Vagina (tissue), 2 donors: Measurements from ENCODE around the gene OMA1. TPM values are rescaled to one million over a fixed set of nuclear protein-coding genes. Genes with fewer than 3 reads are reported as not detected.

ENCODE experiments used
- DNase-seq, 2 donors: peaks; one replicate each; pipeline ENCODE4 v3.0.0-alpha.2; 2017; ENCODE audit errors: extremely low spot score in 2 of 2
- H3K27ac ChIP-seq: fragments of 200-600 bp; sonication (generic); one replicate; pipeline ENCODE4 v1.5.1; 2019
- H3K27me3 ChIP-seq: fragments of 200-600 bp; sonication (generic); one replicate; pipeline ENCODE4 v1.5.1; 2019
- H3K36me3 ChIP-seq, 2 donors: fragments of 200-600 bp; sonication (generic); one replicate each; pipeline ENCODE4 v1.5.1; 2017 to 2019
- H3K4me1 ChIP-seq: fragments of 200-600 bp; sonication (generic); one replicate; pipeline ENCODE4 v1.5.1; 2019
- H3K4me3 ChIP-seq, 2 donors: fragments of 200-600 bp; sonication (generic); 1 replicate in 1 of 2; 2 replicates in 1 of 2; pipeline ENCODE4 v1.5.1; 2016 to 2019
- H3K9me3 ChIP-seq: fragments of 200-600 bp; sonication (generic); one replicate; pipeline ENCODE4 v1.5.1; 2019
- CTCF ChIP-seq, 3 experiments: fragments of 450-650 bp in 2 of 3; fragments of 200-600 bp in 1 of 3; sonication (generic) in 1 of 3; IDR thresholded peaks; one replicate each; pipeline ENCODE4 v1.5.1; 2017 to 2019; ENCODE audit warnings: antibody characterized with exemption in 3 of 3, mild to moderate bottlenecking in 2 of 3, moderate library complexity in 2 of 3
- POLR2A ChIP-seq, 2 donors: fragments of 450-650 bp; IDR thresholded peaks; one replicate each; pipeline ENCODE4 v1.6.1; 2017; ENCODE audit warnings: antibody characterized with exemption in 2 of 2, mild to moderate bottlenecking in 2 of 2, moderate library complexity in 2 of 2
- POLR2AphosphoS5 ChIP-seq, 2 donors: sonication (generic); formaldehyde crosslinking; IDR thresholded peaks; one replicate each; pipeline ENCODE4 v1.9.0; 2017; ENCODE audit warnings: antibody characterized with exemption in 2 of 2, mild to moderate bottlenecking in 2 of 2, low read depth in 1 of 2; ENCODE audit not compliant: insufficient read depth in 1 of 2
- intact Hi-C: fragments of 100-400 bp; cut with DNase I; formaldehyde crosslinking; loops from one replicate; pipeline ENCODE4 v1.15.1; 2023
- total RNA-seq: library from RNA; depleted of rRNA; stranded (reverse); fragments of >200 nt; gene quantifications from one replicate; pipeline ENCODE4 v1.2.3, GENCODE V29; 2016

OMA1 gene
- total RNA-seq, 1 donor from 2014 or later = 19.9 TPM

- DNase-seq = peak in 1 of 2 donors; percentile 74
These were observed 80.5 kb downstream of the OMA1 start for GRCh38 chr1:58465825-58466629.

GRCh38 chr1:58465176-58465575 is 81.3 kb downstream of the OMA1 start:
- TF ChIP-seq POLR2A (IDR thresholded peaks at IDR 0.05) (no peak), POLR2AphosphoS5 (IDR thresholded peaks at IDR 0.05; ENCODE audit: insufficient read depth in 1 of 2, low read depth in 1 of 2) (no peak), CTCF (IDR thresholded peaks at IDR 0.05) (no peak)
- no peaks in the 10 kb centered on the region for H3K9me3 ChIP-seq
- no peak overlapping the region for H3K27ac ChIP-seq
- DNase-seq = peak in 1 of 2 donors; percentile 74
- intact Hi-C loops = no loop called here
- H3K27me3 ChIP-seq = no peaks in the 10 kb centered on the region
- no peaks in the 10 kb centered on the region for H3K4me1 ChIP-seq
- no peaks in the 10 kb centered on the region for H3K36me3 ChIP-seq
- H3K4me3 ChIP-seq = no peak overlapping the region

More at GRCh38 chr1:58465825-58466629, 80.5 kb downstream of the OMA1 start:
- no peaks in the 10 kb centered on the region for H3K36me3 ChIP-seq
- H3K27me3 ChIP-seq = no peaks in the 10 kb centered on the region
- no peaks in the 10 kb centered on the region for H3K4me1 ChIP-seq
- no peak overlapping the region for H3K4me3 ChIP-seq
- intact Hi-C loops = no loop called here
- TF ChIP-seq POLR2A (IDR thresholded peaks at IDR 0.05) (no peak), CTCF (IDR thresholded peaks at IDR 0.05) (no peak), POLR2AphosphoS5 (IDR thresholded peaks at IDR 0.05; ENCODE audit: insufficient read depth in 1 of 2, low read depth in 1 of 2) (no peak)
- H3K9me3 ChIP-seq = no peaks in the 10 kb centered on the region
- no peak overlapping the region for H3K27ac ChIP-seq

GRCh38 chr1:58460469-58460868 is 86.1 kb downstream of the OMA1 start:
- H3K27me3 ChIP-seq = no peaks in the 10 kb centered on the region
- H3K4me3 ChIP-seq = no peak overlapping the region
- H3K4me1 ChIP-seq = no peaks in the 10 kb centered on the region
- DNase-seq = peak in 1 of 2 donors; percentile 6
- intact Hi-C loops = no loop called here
- H3K36me3 ChIP-seq = no peaks in the 10 kb centered on the region
- H3K27ac ChIP-seq = no peak overlapping the region
- TF ChIP-seq POLR2AphosphoS5 (IDR thresholded peaks at IDR 0.05; ENCODE audit: insufficient read depth in 1 of 2, low read depth in 1 of 2) (no peak), CTCF (IDR thresholded peaks at IDR 0.05) (no peak), POLR2A (IDR thresholded peaks at IDR 0.05) (no peak)
- no peaks in the 10 kb centered on the region for H3K9me3 ChIP-seq

- Histone ChIP-seq H3K27ac (no peak overlapping the region), H3K36me3 (no peaks in the 10 kb centered on the region), H3K4me1 (no peaks in the 10 kb centered on the region), H3K27me3 (no peaks in the 10 kb centered on the region), H3K9me3 (no peaks in the 10 kb centered on the region), H3K4me3 (no peak overlapping the region)
- no peak for TF ChIP-seq CTCF (IDR thresholded peaks at IDR 0.05)
- TF ChIP-seq POLR2AphosphoS5 (IDR thresholded peaks at IDR 0.05; ENCODE audit: insufficient read depth in 1 of 2, low read depth in 1 of 2) = no peak
- no peak for TF ChIP-seq POLR2A (IDR thresholded peaks at IDR 0.05)
- intact Hi-C loops = no loop called here
- DNase-seq = no peak
These were observed 86.6 kb downstream of the OMA1 start for GRCh38 chr1:58459911-58460310.

GRCh38 chr1:58457023-58457635 is 89.4 kb downstream of the OMA1 start:
- intact Hi-C loops = no loop called here
- H3K4me1 ChIP-seq = no peaks in the 10 kb centered on the region
- H3K27me3 ChIP-seq = no peaks in the 10 kb centered on the region
- no peak for DNase-seq
- TF ChIP-seq POLR2AphosphoS5 (IDR thresholded peaks at IDR 0.05; ENCODE audit: insufficient read depth in 1 of 2, low read depth in 1 of 2) (no peak), CTCF (IDR thresholded peaks at IDR 0.05) (no peak), POLR2A (IDR thresholded peaks at IDR 0.05) (no peak)
- no peak overlapping the region for H3K4me3 ChIP-seq
- no peaks in the 10 kb centered on the region for H3K36me3 ChIP-seq
- no peaks in the 10 kb centered on the region for H3K9me3 ChIP-seq
- H3K27ac ChIP-seq = no peak overlapping the region
